NK-92 treated with Interleukin-12 subunit alpha and Interleukin-12 subunit beta, amount 100 ng/mL, for 24 hours (cell line): ENCODE measurements around the gene TXNDC11.

Experiments used
- DNase-seq: peaks from one replicate; lab custom pipeline; 2025; lab: John Stamatoyannopoulos, UW

The TXNDC11 gene

DNA sequence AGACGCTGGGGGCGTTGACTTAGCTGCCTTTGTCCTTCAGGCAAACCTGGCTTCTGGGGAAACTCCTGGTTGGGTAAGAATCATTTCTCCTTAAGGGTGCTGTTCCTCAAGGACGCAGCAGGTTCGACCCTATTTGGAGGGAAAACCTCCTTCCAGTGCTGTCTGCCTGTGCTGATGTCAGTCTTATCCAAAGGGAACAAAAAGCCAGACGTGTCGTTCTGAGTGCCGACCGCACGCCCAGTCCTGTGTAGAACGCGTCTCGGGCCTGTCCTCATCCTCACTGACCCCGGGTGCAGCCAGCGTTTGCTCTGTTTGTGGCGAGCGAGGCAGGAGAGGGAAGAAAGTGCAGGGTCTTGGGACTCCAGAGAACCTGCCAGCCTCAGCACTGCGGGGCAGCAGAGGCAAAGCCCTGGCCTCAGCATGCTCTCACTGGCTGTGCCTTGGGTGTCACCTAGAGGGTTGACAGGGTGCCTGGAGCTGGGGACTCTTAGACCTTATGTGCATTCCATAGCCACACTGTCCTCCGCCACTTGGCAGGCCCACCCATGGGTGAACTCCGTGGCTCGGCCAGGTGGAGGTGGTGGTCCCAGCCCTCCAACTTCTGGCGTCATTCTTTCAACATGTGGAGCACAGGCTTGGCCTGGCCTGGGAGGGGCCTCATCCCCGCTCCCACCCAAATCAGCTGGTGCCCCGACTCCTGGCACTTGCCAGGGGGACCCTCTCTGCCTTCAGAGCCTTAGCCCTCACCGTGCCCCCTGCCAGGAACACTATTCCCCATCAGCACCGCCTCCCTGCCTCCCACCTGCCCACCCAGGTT lies 68.4 kb downstream of the TXNDC11 start:
- DNase-seq, result no peak

DNA sequence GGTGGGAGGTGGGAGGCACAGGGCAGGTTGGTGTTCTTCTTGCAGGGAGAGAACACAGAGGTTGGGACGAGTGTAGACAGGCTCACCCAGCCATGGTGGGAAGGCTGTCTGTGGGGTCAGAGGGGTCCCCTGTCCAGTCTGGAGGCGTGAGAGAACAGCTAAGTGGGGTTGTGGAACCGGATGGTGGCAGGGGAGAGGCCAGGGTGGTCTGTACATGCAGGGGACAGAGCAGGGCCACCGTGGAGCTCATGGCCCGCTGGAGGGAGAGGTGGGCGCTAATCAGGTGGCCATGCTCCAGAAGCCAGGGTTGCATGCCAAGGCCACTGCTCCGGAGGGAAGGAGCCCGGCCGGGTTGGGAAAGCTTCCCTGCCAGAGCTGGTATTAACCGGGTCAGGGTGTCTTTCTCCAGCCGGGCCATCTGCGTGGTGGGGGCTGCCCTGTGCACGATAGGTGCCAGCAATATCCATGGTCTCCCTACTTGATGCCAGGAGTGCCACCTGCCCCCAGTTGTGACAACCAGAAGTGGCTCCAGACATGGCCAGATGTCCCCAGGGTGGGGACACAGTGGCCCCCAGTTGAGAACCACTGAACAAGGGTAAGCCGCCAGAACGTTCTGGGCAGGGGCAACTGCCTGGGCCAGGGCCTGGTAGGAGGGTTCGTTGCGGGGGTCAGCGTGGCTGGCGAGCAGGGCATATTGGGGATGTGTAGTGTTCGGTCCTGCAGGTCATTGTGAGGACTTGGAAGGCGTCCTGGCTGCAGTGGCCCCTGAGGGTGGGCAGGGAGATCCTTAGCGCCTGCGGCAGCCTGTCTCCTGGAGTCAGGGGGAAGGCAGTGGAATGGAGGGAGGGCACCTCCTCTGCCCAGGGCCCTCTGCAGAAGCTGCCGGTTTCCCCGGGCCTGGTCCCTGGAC lies 69.3 kb downstream of the TXNDC11 start:
- DNase-seq, result no peak

DNA sequence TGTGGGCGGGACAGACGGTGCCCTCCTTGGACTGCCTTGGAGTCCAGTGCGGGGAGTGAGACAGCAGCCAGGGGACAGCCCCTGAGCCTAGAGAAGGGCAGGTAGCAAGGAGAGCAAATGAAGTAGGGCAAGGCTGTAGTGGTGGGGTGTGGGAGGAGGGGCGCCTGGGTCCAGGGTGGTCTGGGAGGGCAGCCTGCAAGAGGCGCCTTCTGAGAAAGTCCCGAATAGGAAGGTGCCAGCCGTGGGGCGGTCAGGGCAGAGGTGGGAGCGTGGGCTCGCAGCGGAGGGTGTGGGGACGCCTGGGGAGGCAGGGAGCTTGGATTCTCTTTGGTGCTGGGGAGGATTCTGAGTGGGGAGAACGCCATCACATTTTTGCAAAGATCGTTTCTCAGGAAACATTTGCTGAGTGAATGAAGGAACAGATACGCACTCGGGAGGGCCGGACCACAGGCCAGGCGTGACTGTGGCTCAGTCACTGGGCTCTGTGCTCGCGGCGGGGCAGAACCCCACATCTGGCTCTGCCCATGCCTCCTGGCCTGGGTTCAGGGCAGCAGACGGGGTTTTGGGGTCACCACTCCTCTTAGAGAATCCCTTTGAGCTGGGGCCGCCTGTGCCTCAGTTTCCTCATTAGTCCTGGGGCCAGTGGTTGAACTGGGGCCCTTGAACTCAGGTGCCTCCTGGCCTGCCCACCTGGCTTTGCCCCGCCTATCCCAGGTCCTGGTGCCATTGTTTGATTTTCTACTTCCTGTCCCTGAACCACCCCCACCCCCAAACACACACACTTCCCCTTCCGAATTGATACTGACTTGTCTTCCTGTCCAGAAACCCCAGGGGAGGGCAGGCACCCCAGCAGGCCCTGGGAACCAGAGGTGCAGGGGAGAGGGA lies 70.2 kb downstream of the TXNDC11 start:
- DNase-seq, result no peak

DNA sequence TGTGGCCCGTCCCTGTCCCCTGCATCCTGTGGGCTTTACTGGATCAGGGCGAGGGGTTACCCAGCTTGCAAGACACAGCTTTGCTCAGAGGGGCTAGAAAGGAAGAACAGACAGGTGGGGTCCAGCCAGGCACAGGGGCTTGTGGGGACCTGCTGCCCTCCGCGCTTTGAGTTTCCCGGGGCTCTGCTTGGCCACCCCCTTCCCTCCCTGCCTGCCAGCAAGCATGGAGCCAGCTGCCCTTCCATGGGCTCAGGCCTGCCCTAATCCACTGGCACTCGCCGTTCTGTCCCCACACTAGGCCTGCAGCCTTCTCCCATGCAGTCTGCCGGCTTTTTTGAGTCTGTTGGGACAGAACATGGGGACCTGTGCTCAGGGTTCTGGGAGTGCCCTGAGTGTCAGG lies 71.0 kb downstream of the TXNDC11 start:
- DNase-seq, result no peak

DNA sequence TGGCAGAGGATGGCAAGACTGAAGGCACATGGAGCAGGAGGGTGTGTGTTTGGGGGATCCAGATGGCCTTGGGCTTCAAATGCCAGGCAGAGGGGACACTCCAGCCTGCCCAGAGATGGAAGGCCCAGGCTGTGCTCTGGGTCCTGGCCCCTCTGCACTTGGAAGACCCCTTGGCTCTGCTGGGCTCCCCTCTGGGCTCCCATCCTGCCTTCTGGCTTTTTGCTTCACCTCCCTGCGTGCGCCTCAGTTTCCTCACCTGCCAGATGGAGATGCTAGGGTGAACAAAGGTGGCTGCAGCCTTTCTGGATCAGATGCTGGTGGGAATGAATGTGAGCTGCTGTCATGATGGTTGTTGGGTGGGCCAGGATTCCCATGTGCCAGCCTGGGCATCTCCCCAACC lies 71.4 kb downstream of the TXNDC11 start:
- no peak for DNase-seq

DNA sequence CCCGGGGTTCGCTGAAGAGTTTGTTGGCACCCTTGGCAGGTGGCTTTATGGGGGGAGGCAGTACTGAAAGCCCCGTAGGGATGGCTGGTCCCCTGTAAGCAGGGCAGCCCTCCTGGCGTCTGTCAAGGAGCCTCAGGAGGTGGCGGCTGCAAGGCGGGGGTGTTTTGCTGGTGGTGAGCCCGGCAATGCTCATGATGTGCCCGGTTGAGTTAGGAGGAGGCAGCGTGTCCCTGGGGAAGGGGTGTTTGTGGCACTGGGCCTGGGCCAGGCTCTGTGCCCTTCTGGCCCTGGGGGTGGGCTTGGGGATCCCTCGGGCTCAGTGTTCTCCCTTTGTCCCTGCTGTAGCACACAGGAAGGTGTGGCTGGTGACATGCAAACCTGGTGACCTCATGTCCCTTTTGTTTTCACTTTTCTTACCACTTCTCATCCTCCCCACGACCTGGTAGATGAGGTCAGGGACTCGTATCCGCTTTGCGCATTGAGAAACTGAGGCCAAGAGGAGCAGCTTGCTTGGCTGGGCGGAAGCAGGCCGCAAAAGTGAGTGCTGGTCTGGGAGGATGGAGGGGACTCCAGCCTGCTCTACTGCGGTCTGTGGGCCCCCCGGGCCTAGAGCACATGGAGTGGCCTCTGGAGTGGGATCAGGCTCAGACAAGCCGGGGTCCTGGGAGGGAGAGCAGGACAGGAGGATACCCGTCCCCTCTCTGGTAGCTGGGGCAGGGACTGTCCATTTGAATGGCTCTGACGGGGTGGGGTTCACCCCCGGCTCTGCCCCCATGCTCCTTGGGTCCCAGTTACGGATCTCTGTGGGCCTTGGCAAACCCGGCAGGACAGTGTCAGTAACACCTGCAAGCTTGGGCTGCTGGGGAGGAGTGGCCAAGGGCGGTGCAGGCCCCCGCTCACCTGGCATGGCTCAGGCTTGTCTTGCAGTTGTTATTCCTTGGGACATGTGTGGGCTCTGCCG lies 72.2 kb downstream of the TXNDC11 start:
- no peak for DNase-seq

DNA sequence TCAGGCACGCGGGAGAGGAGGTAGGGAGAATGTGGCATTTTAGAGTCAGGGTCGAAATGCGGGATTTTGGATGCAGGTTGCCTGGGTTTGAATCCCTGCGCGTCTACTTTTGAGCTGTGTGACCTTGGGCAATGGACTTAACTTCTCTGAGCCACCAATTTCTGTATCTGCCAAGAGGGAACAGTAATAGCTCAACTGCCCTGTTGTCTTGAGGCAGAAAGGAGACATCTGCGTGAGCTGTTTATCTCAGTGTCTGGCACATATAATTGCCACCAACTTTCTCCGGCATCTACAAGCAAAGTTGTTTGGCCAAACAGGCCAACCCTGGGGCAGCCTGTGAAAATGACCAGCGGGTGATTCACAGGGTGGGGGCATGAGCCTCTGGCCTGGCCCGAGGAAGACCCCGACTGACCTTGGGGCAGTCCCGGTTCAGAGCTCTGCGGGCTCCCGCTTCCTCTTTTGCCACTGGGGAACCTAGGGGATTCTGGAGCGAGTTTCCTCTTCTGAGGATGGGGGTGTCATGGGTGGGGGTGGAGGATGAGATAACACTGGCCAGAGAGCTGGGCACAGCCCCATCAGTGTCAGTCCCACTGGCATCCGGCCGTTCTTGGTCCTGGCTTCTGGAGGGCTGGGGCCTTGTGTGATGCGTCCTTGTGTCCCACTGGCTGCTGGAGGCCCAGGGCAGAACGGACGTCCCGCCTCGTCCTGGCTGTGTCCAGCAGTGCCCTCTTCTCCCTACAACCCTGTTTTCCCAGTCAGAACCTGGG lies 73.1 kb downstream of the TXNDC11 start:
- no peak for DNase-seq

DNA sequence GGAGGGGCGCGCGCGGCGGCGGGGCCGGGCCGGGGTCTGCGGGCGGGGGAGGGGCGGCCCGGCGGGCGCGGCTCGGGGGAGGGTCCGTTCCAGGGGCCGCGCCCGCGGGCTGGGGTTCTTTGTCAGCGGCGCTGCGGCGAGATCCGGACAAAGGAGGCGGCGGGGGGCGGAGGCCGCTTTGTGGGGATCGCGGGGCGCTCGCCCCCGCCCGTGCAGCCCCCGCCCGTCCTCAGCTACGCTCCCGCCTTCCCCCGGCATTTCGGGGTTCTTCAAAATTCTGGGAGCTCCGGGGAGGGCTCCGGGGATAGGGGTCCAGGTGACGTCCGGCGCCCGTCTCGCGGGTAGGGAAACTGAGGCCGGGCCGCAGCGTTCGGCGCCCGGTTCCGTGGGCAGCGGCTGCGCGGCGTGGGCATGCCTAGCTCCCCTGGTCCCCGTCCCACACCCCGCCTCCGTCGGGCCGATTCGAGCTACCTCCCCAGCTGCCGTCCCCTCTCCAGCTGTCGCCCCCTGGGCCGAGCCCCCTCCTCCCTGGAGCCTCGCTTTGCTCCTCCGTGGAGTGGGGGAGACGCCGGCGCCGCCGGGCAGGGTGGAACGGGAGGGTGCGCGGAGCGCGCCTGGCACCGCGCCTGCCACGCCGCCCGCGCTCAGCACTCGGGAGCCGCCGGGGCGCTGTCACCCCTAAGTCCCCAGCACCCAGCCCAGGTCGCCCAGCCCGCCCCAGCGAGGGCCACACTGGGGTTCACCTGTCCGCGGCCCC lies 73.9 kb downstream of the TXNDC11 start:
- no peak for DNase-seq

DNA sequence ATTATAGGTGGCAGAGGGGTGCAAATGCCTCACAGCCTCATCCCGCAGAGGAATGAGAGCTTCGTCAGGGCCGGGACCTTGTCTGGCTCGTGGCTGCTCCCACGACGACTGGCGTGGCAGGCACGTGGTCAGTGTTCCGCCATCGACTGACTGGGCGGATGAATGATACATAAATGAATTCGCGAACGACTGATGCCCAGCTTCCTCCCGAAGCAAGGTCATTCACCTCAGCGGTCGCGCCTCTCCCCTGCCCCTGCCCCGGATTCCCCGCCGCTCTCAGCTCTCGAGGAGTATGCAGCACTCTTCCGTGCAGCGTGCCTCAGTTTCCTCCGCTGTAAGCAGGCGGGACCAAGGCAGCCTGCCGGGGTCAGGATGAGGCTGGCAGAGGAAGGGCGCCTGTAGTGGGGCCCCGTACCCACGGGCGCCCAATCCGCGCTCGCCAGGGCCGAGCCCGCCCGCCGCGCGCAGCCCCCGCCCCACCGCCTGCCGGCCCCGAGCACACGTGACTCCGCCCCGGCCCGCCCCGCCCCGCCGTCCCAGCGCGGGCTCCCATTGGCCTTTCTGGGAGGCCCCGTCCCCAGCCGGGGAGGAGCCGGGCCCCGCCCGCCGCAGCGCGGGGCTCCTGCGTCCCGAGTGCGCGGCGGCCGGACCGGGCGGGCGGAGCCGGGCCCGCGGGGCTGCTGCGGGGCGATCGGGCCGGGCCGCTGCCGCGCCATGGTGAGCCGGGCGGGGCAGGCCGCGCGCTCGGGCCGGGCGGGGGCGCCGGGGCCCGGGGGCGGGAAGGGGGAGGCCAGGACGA lies 74.6 kb downstream of the TXNDC11 start, which contains the start of gene SNN:
Gene SNN, plus strand, starts transcription at position 632 of the 799 bp plus-strand sequence. CDS start 7,605 bp downstream, outside the sequence.
- peak; percentile 29 for DNase-seq

DNA sequence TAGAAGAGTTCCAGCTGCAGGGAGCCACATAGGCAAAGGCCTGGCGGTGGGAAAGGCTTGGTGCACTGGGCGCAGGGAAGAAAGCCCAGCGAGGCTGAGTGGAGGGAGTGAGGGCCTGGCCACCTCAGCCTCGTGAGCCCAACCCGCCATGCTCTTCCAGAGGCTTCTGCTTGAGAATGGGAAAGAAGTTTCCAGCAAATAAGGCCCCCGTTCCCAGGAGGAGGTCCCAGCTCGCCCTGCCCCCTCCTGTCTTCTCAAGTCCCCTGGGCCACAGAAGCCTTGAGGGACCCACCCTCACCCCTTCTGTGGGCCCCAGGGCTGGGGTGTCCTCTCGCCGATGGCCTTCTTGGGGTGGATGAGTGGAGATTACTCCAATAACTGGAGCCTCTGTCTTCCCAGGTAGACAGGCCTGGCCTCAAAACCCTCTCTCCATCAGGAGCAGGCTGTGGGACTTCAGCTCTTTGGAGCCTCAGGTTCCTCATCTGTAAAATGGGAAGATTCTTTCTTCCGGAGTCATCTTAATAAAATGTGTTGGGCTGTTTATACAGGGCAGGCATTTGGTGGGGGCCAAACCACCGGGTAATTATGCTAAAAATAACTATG lies 75.3 kb downstream of the TXNDC11 start:
- no peak for DNase-seq

DNA sequence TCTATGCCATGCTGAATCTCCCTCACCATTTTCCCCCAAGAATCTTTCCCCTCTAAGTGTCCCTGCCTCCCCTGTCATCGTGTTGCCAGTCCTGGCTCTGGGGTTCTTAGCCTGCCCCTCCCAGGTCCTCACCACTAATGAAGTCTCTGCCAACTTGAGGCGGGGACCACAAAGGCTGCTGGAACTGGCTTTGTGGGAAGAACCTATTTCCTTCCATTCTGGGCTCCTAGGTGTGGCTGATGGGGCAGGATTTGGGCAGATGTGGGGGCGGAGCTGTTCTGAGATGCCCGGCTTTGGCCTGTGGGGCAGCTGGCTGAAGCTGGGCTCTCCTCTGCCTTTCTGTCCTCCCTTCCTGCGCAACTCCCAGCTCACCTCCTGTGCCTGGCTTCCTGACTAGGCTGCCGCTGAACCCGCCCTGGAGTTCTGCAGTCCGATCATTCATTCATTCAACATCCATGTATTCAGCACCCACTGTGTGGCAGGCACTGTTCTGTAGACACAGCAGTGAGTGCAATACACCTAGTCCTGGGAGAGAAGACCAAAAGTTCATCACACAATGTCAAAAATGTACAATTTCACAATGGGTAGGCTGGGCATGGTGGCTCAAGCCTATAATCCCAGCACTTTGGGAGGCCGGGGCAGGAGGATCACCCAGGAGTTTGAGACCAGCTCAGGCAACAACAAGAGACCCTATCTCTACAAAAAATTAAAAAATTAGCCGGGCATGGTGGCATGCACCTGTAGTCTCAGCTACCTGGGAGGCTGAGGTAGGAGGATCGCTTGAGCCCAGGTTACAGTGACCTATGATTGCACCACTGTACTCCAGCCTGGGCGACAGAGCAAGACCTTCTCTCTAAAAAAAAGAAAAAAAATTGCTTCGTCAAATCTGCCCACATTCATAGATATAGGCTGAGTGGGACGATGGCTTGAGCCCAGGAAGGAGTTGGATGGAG lies 76.3 kb downstream of the TXNDC11 start:
- no peak for DNase-seq

DNA sequence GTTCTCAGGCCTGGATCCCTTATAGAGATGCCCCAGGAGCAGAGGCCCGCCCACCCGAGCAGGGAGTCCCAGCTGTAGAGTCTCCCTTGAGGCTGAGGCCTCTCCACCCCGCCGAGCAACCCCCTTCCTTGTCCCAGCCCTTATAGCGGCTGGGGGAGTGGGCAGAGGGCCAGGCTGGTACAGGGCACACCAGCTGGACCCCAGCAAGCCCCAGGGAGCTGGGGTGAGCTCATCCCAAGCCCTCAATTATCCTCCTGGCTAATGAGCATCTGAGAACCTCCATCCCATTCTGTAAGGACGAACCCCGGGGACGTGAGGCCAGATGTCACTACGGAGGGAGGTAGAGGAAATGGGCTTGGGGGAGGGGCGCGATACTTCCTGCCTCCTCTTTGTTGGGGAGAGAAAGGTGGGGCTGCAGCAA lies 77.6 kb downstream of the TXNDC11 start:
- no peak for DNase-seq

DNA sequence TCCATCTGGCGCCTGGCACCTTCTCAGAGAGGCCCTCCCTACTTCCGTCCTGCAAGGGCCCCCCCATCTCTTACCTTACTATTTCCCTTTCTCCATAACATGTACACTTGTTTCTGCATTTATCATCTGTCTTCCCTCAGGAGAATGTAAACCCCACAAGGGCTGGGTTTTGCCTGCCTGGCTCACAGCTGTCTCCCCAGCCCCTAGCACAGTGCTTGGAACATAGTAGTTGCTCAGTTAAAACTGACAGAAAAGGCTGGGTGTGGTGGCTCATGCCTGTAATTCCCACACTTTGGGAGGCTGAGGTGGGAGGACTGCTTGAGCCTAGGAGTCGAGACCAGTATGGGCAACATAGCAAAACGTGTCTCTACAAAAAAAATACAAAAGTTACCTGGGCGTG lies 80.1 kb downstream of the TXNDC11 start:
- no peak for DNase-seq

DNA sequence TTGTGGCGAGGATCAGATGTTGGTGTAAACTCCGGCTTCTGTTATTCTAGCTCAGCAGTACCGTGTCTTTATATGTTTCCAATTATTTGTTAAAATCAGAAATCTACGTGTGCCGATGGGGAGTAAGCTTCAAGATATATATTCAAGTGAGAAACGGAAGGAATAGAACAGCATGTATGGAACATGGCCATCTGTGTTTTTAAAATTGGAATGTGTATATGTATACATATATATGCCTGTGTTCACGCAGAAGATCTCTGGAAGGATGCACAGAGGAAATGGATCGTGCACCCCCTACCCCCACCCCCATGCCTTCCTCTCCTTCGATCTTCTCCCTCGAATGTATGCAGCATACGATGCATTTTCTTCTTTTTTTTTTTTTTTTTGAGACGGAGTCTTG lies 82.1 kb downstream of the TXNDC11 start:
- DNase-seq, result no peak

DNA sequence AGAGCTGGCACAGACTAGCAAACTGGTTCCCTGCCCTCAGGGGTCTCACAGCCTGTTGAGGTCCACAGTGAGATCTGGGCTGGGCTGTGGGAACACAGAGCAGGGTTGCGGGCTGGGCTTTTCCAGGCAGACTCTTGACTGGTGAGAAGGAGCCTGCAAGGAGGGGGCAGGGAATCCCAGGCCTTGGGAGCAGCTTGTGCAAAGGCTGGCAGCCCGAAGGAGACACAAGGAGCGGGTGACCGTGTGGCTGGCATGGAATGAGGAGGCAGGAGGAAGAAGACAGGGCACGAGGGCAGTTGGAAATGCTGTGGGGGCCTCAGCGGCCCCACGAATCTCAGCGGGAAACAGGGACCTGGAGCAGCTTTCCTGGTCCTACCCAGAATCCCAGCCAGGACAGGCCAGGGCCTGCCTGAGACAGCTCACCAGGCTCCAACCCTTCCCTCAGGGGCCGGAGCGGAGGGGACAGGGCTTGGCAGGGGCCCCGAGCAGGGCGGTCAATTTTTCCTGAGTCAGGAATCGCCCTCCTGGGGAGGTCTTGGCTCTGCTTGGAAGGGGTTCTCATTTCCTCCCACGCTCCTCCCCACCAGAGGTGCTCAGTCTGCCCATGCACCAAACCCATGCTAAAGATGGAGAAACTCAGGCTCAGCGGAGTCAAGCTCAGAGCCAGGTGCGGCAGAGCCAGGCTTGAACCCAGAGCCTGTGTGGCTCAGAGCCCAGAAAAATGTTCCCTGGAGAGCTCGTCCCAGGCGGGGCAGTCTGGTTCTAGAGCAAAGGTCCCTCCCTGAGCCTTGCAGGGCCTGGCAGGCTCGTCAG lies 83.6 kb downstream of the TXNDC11 start:
- DNase-seq, result no peak

DNA sequence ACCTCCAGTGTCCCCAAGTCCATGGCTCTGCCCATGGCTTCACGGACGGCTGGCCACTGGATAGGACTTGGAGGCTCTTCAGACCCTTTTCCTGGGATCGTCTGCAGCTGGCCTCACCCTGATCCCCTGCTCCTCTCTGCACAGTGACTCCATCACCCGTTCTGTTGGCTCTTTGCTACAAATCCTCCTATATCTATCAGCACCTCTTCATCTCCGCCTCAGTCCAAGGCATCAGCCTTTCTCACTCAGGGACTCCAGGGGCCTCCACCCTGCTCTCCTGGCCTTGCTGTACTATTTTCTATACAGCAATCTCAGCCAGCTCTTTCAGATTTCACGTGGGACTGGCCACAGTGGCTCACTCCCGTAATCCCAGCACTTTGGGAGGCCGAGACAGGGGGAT lies 85.1 kb downstream of the TXNDC11 start:
- DNase-seq, result no peak
